Myocyte (in vitro differentiated cells): ENCODE results near the gene SMC5. TPM values are rescaled to one million over a fixed set of nuclear protein-coding genes. Genes with fewer than 3 reads are reported as not detected.
A peak's percentile ranks its signal among the peaks of the same experiment; 100 is the strongest.
"Not testable (repeated sequence)": the region's sequence is repeated elsewhere in the genome, so short reads cannot be mapped to it uniquely, and the experiment has no call there.

Experiments used
- DNase-seq: peaks from one replicate; pipeline ENCODE4 v3.0.0-alpha.2; 2012; ENCODE audit warnings: low read depth
- total RNA-seq: library from RNA; depleted of rRNA; stranded (reverse); fragments of >200 nt; gene quantifications from 2 replicates; pipeline ENCODE4 v1.2.3, GENCODE V29; 2014

SMC5 gene
- total RNA-seq, 1 donor from 2014 or later, result 28.5 TPM

- no peak for DNase-seq
Measured at GRCh38 chr9:70262948-70263347, 4.2 kb downstream of the SMC5 start.

- DNase-seq, result peak; percentile 65
Measured at GRCh38 chr9:70263421-70263820, 4.6 kb downstream of the SMC5 start.

- no peak for DNase-seq
Measured at GRCh38 chr9:70278305-70278704, 19.5 kb downstream of the SMC5 start.

- no peak for DNase-seq
Measured at GRCh38 chr9:70283848-70284247, 25.1 kb downstream of the SMC5 start.

- no peak for DNase-seq
Measured at GRCh38 chr9:70285246-70285645, 26.5 kb downstream of the SMC5 start.

GRCh38 chr9:70285981-70286598 lies 27.3 kb downstream of the SMC5 start:
- DNase-seq, result no peak

- DNase-seq, result no peak
Measured at GRCh38 chr9:70290626-70291025, 31.8 kb downstream of the SMC5 start.

- DNase-seq, result no peak
Measured at GRCh38 chr9:70291446-70291845, 32.7 kb downstream of the SMC5 start.

- no peak for DNase-seq
Measured at GRCh38 chr9:70292253-70292652, 33.5 kb downstream of the SMC5 start.

GRCh38 chr9:70293214-70293613 lies 34.4 kb downstream of the SMC5 start:
- DNase-seq, result no peak

GRCh38 chr9:70297141-70297540 lies 38.4 kb downstream of the SMC5 start:
- DNase-seq, result no peak

GRCh38 chr9:70298245-70298771 lies 39.5 kb downstream of the SMC5 start:
- DNase-seq, result no peak

- DNase-seq, result no peak
Measured at GRCh38 chr9:70303268-70303667, 44.5 kb downstream of the SMC5 start.

- no peak for DNase-seq
Measured at GRCh38 chr9:70304810-70305209, 46.0 kb downstream of the SMC5 start.

GRCh38 chr9:70315389-70315788 lies 56.6 kb downstream of the SMC5 start:
- no peak for DNase-seq

GRCh38 chr9:70318002-70318401 lies 59.2 kb downstream of the SMC5 start:
- no peak for DNase-seq

GRCh38 chr9:70322096-70322495 lies 63.3 kb downstream of the SMC5 start:
- no peak for DNase-seq

- DNase-seq, result no peak
Measured at GRCh38 chr9:70324963-70325362, 66.2 kb downstream of the SMC5 start.

GRCh38 chr9:70328625-70329024 lies 69.8 kb downstream of the SMC5 start:
- not testable (repeated sequence) for DNase-seq

GRCh38 chr9:70340572-70340971 lies 81.8 kb downstream of the SMC5 start:
- DNase-seq, result peak; percentile 35

GRCh38 chr9:70347046-70347445 lies 88.3 kb downstream of the SMC5 start:
- no peak for DNase-seq

GRCh38 chr9:70352356-70352755 lies 93.6 kb downstream of the SMC5 start:
- DNase-seq, result peak; percentile 16

GRCh38 chr9:70352802-70353201 lies 94.0 kb downstream of the SMC5 start:
- DNase-seq, result peak; percentile 8

GRCh38 chr9:70355801-70356200 lies 97.0 kb downstream of the SMC5 start:
- DNase-seq, result no peak
